ENCODE measurements around the gene CORO7. TPM values are rescaled to one million over a fixed set of nuclear protein-coding genes. Genes with fewer than 3 reads are reported as not detected.

CORO7 gene
- total and polyA plus RNA-seq, 5 donors from 2014 or later = 52.5 to 718 (median 63.6) TPM

DNA sequence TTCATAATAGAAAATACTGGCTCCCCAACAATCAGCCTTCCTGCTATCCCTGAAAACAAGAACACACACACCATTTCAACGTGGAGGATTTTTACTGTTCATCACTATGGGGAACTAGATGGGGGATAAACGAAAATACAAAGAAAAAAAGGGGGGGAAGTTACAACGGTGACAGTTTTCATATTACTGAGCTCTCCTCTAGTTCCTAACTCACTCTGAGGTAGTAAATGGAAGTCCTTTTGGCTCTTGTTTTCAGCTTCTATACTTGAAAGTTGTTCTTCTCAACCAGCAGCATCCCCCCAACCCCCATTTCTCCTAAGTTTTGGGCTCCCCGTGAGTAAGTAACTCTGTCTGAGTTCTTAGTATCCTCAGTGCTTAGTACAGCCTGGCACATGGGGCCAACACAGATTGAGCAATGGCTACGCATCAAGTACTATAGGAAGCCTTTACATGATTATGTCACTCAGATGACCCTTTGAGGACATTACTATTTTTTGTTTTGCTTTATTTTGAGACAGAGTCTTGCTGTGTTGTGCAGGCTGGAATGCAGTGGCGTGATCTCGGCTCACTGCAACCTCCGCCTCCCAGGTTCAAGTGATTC, 4.2 kb upstream of the CORO7 start:
- H3K9me3 ChIP-seq (ENCODE audit: control insufficient read depth in 2 of 2, low read length in 2 of 2) = no peaks in the 10 kb centered on the region
- no peak overlapping the region for H3K4me3 ChIP-seq (ENCODE audit: low read depth, low read length)
- Mint-ChIP-seq H3K36me3 (peaks cover under 1% of the 10 kb centered on the region), H3K4me1 (peaks cover 0 to 16% (median 6%) of the 10 kb centered on the region in 4 donors), H3K27me3 (peaks cover 7% of the 10 kb centered on the region), H3K4me3 (peak overlapping the region in 2 of 4 donors; percentile 34 to 66), H3K27ac (no peak overlapping the region), H3K9me3 (no peaks in the 10 kb centered on the region)
- no peaks in the 10 kb centered on the region for H3K27me3 ChIP-seq (ENCODE audit: control insufficient read depth, insufficient read depth, low read length)
- ATAC-seq (ENCODE audit: low read depth in 2 of 2) = no peak
- H3K27ac ChIP-seq (ENCODE audit: insufficient read depth, low read length, poor library complexity, severe bottlenecking) = no peak overlapping the region
- peaks cover 19% of the 10 kb centered on the region for H3K4me1 ChIP-seq (ENCODE audit: control insufficient read depth, insufficient read depth, low read length, poor library complexity, severe bottlenecking)
- no peak for DNase-seq
- H3K36me3 ChIP-seq (ENCODE audit: control insufficient read depth, insufficient read depth, low read length) = no peaks in the 10 kb centered on the region

GRCh38 chr16:4419402-4419959, 3.1 kb upstream of the CORO7 start:
- no peak for ATAC-seq (ENCODE audit: low read depth in 2 of 2)

DNA sequence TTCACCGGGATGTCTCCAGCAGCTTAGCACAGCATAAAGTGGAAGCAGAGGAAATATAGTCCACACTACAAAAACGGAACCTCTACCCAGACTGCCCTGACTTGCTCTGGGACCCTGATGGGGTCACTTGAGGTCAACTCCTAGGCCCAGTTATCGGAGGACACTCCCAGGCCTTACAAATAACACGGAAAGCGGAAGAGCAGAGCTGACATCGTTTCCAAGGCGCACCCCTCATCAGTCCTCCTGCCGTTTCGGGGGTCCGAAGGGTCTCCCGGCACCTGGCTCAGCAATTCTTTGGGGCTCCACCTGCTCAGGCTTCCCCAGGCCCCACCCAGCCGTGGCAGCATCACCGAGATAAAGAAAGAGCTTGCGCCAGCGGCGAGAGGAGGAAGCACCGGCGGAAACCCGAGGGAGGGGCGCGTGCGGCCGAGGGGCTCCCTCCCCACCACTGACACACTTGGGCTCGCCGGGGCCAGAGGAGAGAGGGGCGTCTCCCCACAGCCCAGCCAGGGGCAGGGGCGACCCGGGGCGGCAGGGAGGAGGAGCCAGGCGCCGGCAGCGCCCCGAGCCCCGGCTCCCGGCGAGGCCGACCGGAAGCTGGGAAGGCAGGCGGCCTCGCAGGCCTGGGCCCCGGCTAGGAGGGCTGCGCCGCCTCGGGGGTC, 727 bp downstream of the CORO7 start:
- Histone ChIP-seq H3K27ac (ENCODE audit: insufficient read depth, low read length, poor library complexity, severe bottlenecking) (peak overlapping the region; percentile 98), H3K27me3 (ENCODE audit: control insufficient read depth, insufficient read depth, low read length) (no peaks in the 10 kb centered on the region), H3K4me3 (ENCODE audit: low read depth, low read length) (peak overlapping the region; percentile 98), H3K4me1 (ENCODE audit: control insufficient read depth, insufficient read depth, low read length, poor library complexity, severe bottlenecking) (peaks cover 53% of the 10 kb centered on the region), H3K36me3 (ENCODE audit: control insufficient read depth, insufficient read depth, low read length) (peaks cover 27% of the 10 kb centered on the region), H3K9me3 (ENCODE audit: control insufficient read depth in 2 of 2, low read length in 2 of 2) (no peaks in the 10 kb centered on the region)
- peak overlapping the region; percentile 86 to 99 (median 98) for H3K27ac Mint-ChIP-seq
- peaks cover 11% of the 10 kb centered on the region for H3K27me3 Mint-ChIP-seq
- peak; percentile 57 to 86 (median 73) for DNase-seq
- peaks cover 11% of the 10 kb centered on the region for H3K36me3 Mint-ChIP-seq
- H3K4me3 Mint-ChIP-seq = peak overlapping the region; percentile 91 to 96 (median 95)
- peaks cover 3 to 48% (median 32%) of the 10 kb centered on the region in 4 donors for H3K4me1 Mint-ChIP-seq
- peak in 1 of 2 donors; percentile 4 for ATAC-seq (ENCODE audit: low read depth in 2 of 2)
- H3K9me3 Mint-ChIP-seq = no peaks in the 10 kb centered on the region

More at GRCh38 chr16:4419402-4419959, 3.1 kb upstream of the CORO7 start:
- Mint-ChIP-seq H3K4me1 (peaks cover 0 to 21% (median 14%) of the 10 kb centered on the region in 4 donors), H3K27ac (peak overlapping the region in 1 of 3 donors; percentile 26), H3K4me3 (peak overlapping the region in 2 of 4 donors; percentile 27 to 54), H3K36me3 (peaks cover 3% of the 10 kb centered on the region), H3K27me3 (peaks cover 11% of the 10 kb centered on the region), H3K9me3 (no peaks in the 10 kb centered on the region)
- H3K9me3 ChIP-seq (ENCODE audit: control insufficient read depth in 2 of 2, low read length in 2 of 2) = no peaks in the 10 kb centered on the region
- H3K27me3 ChIP-seq (ENCODE audit: control insufficient read depth, insufficient read depth, low read length) = no peaks in the 10 kb centered on the region
- no peak overlapping the region for H3K4me3 ChIP-seq (ENCODE audit: low read depth, low read length)
- H3K36me3 ChIP-seq (ENCODE audit: control insufficient read depth, insufficient read depth, low read length) = no peaks in the 10 kb centered on the region
- peaks cover 26% of the 10 kb centered on the region for H3K4me1 ChIP-seq (ENCODE audit: control insufficient read depth, insufficient read depth, low read length, poor library complexity, severe bottlenecking)
- no peak overlapping the region for H3K27ac ChIP-seq (ENCODE audit: insufficient read depth, low read length, poor library complexity, severe bottlenecking)
- no peak for DNase-seq

DNA sequence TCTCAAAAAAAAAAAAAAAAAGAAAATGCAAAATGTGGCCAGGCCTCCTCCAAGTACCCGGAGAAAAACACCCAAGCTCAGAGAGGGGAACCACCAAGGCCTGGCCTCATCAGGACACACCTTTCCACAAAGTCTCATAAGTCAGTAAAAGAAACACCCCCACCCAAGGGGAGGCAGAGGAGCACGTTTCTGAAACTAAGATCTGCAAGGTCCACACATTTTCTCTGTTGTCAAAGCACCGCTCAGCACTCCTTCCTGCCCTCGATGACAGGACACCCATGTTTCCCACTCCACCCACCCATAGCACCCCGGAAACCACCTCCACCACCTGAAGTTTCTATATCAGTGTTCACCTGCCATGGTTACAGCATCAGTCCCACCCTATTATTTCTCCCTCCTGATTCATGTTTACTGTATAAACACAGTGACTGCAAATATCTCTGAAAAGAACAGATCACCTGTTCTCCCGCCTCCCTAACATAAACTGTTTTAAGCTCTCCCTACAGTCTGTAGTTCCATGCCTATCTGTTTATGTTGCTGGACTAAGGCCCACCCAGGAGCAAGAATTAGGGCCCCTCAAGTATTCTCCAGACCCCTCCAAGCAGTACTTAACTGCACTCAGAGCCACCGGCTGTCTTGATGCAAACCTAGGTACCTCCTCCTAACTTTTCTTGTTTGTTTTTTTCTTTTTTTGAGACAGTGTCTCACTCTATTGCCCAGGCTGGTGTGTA, 2.0 kb downstream of the CORO7 start:
- ATAC-seq (ENCODE audit: low read depth in 2 of 2) (peak; percentile 63 to 66), DNase-seq (peak; percentile 77 to 98 (median 90))
- Histone ChIP-seq H3K9me3 (ENCODE audit: control insufficient read depth in 2 of 2, low read length in 2 of 2) (no peaks in the 10 kb centered on the region), H3K27me3 (ENCODE audit: control insufficient read depth, insufficient read depth, low read length) (no peaks in the 10 kb centered on the region), H3K4me1 (ENCODE audit: control insufficient read depth, insufficient read depth, low read length, poor library complexity, severe bottlenecking) (peaks cover 55% of the 10 kb centered on the region), H3K4me3 (ENCODE audit: low read depth, low read length) (peak overlapping the region; percentile 98), H3K27ac (ENCODE audit: insufficient read depth, low read length, poor library complexity, severe bottlenecking) (peak overlapping the region; percentile 98), H3K36me3 (ENCODE audit: control insufficient read depth, insufficient read depth, low read length) (peaks cover 40% of the 10 kb centered on the region)
- H3K36me3 Mint-ChIP-seq = peaks cover 15% of the 10 kb centered on the region
- no peaks in the 10 kb centered on the region for H3K9me3 Mint-ChIP-seq
- peaks cover 8 to 57% (median 37%) of the 10 kb centered on the region in 4 donors for H3K4me1 Mint-ChIP-seq
- peaks cover 11% of the 10 kb centered on the region for H3K27me3 Mint-ChIP-seq
- peak overlapping the region; percentile 91 to 96 (median 95) for H3K4me3 Mint-ChIP-seq
- H3K27ac Mint-ChIP-seq = peak overlapping the region; percentile 93 to 99 (median 98)

DNA sequence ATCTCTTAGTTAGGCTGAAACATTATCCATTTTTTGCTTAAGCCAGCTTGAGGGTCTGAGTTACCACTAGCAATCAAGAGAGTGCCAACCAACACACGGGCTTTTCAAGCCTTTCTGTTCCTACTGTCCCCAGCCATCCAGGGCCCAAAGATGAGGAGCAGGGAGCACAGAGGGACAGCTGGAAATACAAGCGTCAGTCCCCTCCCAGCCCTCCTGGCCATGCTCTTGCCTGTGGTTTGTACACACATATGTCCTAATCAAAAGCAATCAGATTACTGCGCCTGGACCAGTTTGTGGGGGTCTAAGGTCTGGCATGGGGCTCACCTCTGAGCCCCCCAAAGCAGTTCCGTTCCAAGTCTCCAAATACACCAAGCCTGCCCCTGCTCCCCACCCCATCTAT, 3.5 kb downstream of the CORO7 start:
- ATAC-seq (ENCODE audit: low read depth in 2 of 2) (no peak), DNase-seq (no peak)
- H3K9me3 Mint-ChIP-seq = no peaks in the 10 kb centered on the region
- peaks cover 8 to 59% (median 37%) of the 10 kb centered on the region in 4 donors for H3K4me1 Mint-ChIP-seq
- peaks cover 53% of the 10 kb centered on the region for H3K36me3 ChIP-seq (ENCODE audit: control insufficient read depth, insufficient read depth, low read length)
- peaks cover 59% of the 10 kb centered on the region for H3K4me1 ChIP-seq (ENCODE audit: control insufficient read depth, insufficient read depth, low read length, poor library complexity, severe bottlenecking)
- peak overlapping the region; percentile 98 for H3K27ac ChIP-seq (ENCODE audit: insufficient read depth, low read length, poor library complexity, severe bottlenecking)
- peak overlapping the region in 3 of 4 donors; percentile 13 to 63 (median 33) for H3K4me3 Mint-ChIP-seq
- no peaks in the 10 kb centered on the region for H3K9me3 ChIP-seq (ENCODE audit: control insufficient read depth in 2 of 2, low read length in 2 of 2)
- H3K27me3 Mint-ChIP-seq = peaks cover 11% of the 10 kb centered on the region
- H3K27me3 ChIP-seq (ENCODE audit: control insufficient read depth, insufficient read depth, low read length) = no peaks in the 10 kb centered on the region
- H3K36me3 Mint-ChIP-seq = peaks cover 15% of the 10 kb centered on the region
- peak overlapping the region; percentile 43 to 75 (median 75) for H3K27ac Mint-ChIP-seq
- no peak overlapping the region for H3K4me3 ChIP-seq (ENCODE audit: low read depth, low read length)

GRCh38 chr16:4412159-4412558, 4.2 kb downstream of the CORO7 start:
- H3K4me3 ChIP-seq (ENCODE audit: low read depth, low read length) = no peak overlapping the region
- no peak overlapping the region for H3K27ac ChIP-seq (ENCODE audit: insufficient read depth, low read length, poor library complexity, severe bottlenecking)
- H3K4me1 Mint-ChIP-seq = peaks cover 8 to 56% (median 37%) of the 10 kb centered on the region in 4 donors

DNA sequence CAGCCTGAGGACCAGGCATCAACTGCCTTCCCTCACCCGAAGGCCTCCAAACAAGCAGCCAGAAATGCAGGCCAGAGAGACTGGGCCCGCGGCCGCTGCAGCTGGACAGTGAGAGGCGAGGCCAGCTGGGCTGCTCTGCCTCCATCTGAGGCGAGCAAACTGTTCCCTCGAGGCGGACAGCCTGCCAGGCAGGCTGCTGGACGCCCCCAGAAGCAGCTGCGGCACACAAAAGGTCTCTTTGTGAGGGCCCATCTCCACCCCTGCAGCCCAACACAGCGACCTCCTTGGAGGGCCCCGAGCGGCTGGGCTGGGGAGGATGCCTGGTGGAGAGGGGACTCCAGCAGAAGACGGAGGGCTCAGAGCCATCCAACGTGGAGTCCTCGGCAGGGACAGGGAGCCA, 4.7 kb downstream of the CORO7 start:
- peaks cover 15% of the 10 kb centered on the region for H3K36me3 Mint-ChIP-seq
- peaks cover 51% of the 10 kb centered on the region for H3K4me1 ChIP-seq (ENCODE audit: control insufficient read depth, insufficient read depth, low read length, poor library complexity, severe bottlenecking)
- no peak for DNase-seq

More at GRCh38 chr16:4412159-4412558, 4.2 kb downstream of the CORO7 start:
- Mint-ChIP-seq H3K4me3 (peak overlapping the region in 1 of 4 donors; percentile 33), H3K36me3 (peaks cover 15% of the 10 kb centered on the region), H3K27ac (peak overlapping the region in 2 of 3 donors; percentile 75), H3K9me3 (no peaks in the 10 kb centered on the region), H3K27me3 (peaks cover 11% of the 10 kb centered on the region)
- H3K27me3 ChIP-seq (ENCODE audit: control insufficient read depth, insufficient read depth, low read length) = no peaks in the 10 kb centered on the region
- H3K4me1 ChIP-seq (ENCODE audit: control insufficient read depth, insufficient read depth, low read length, poor library complexity, severe bottlenecking) = peaks cover 55% of the 10 kb centered on the region
- ATAC-seq (ENCODE audit: low read depth in 2 of 2) = no peak
- H3K36me3 ChIP-seq (ENCODE audit: control insufficient read depth, insufficient read depth, low read length) = peaks cover 60% of the 10 kb centered on the region
- H3K9me3 ChIP-seq (ENCODE audit: control insufficient read depth in 2 of 2, low read length in 2 of 2) = no peaks in the 10 kb centered on the region
- DNase-seq = no peak

More for the DNA sequence above, 4.7 kb downstream of the CORO7 start:
- H3K27ac Mint-ChIP-seq = peak overlapping the region in 2 of 3 donors; percentile 66 to 75
- H3K27me3 Mint-ChIP-seq = peaks cover 8% of the 10 kb centered on the region
- peaks cover 8 to 53% (median 34%) of the 10 kb centered on the region in 4 donors for H3K4me1 Mint-ChIP-seq
- no peaks in the 10 kb centered on the region for H3K9me3 Mint-ChIP-seq
- no peak for ATAC-seq (ENCODE audit: low read depth in 2 of 2)
- no peak overlapping the region for H3K27ac ChIP-seq (ENCODE audit: insufficient read depth, low read length, poor library complexity, severe bottlenecking)
- no peaks in the 10 kb centered on the region for H3K9me3 ChIP-seq (ENCODE audit: control insufficient read depth in 2 of 2, low read length in 2 of 2)
- H3K27me3 ChIP-seq (ENCODE audit: control insufficient read depth, insufficient read depth, low read length) = no peaks in the 10 kb centered on the region
- peaks cover 63% of the 10 kb centered on the region for H3K36me3 ChIP-seq (ENCODE audit: control insufficient read depth, insufficient read depth, low read length)
- peak overlapping the region in 1 of 4 donors; percentile 46 for H3K4me3 Mint-ChIP-seq
- no peak overlapping the region for H3K4me3 ChIP-seq (ENCODE audit: low read depth, low read length)
